Fibroblast of lung (primary cell): ENCODE data around the gene TRIM14. TPM values are rescaled to one million over a fixed set of nuclear protein-coding genes. Genes with fewer than 3 reads are reported as not detected.

Experiments used
- DNase-seq, 2 donors: peaks; one replicate each; pipeline versions ENCODE4 v3.0.0 to v3.0.0-alpha.2; 2010; ENCODE audit warnings: low read depth in 2 of 2
- H2AFZ ChIP-seq: 2 replicates; pipeline ENCODE4 v1.5.1; 2012; ENCODE audit warnings: low read length, control low read depth, inconsistent platforms
- H3K27ac ChIP-seq: 2 replicates; pipeline ENCODE4 v1.5.1; 2011; ENCODE audit warnings: low read length, control low read depth; ENCODE audit not compliant: insufficient read depth
- H3K27me3 ChIP-seq: 2 replicates; pipeline ENCODE4 v1.5.1; 2011; ENCODE audit warnings: mild to moderate bottlenecking, low read length; ENCODE audit not compliant: control insufficient read depth, insufficient read depth
- H3K36me3 ChIP-seq: 2 replicates; pipeline ENCODE4 v1.5.1; 2011; ENCODE audit warnings: low read length; ENCODE audit not compliant: control insufficient read depth, insufficient read depth
- H3K4me1 ChIP-seq: 2 replicates; pipeline ENCODE4 v1.5.1; 2011; ENCODE audit warnings: low read length; ENCODE audit not compliant: control insufficient read depth, insufficient read depth; ENCODE audit errors: extremely low read depth
- H3K4me2 ChIP-seq: 2 replicates; pipeline ENCODE4 v1.5.1; 2011; ENCODE audit warnings: low read length, control low read depth; ENCODE audit not compliant: insufficient read depth; ENCODE audit errors: extremely low read depth
- H3K4me3 ChIP-seq, 4 experiments: fragments of 200-600 bp in 1 of 4; sonication (generic) in 1 of 4; replicated peaks in 1 of 4; 2 replicates each; pipeline ENCODE4 v1.5.1; 2011 to 2016; ENCODE audit warnings: low read length in 4 of 4, low read depth in 3 of 4, mild to moderate bottlenecking in 3 of 4, control low read depth in 2 of 4, inconsistent platforms in 1 of 4, mixed read lengths in 1 of 4; ENCODE audit not compliant: insufficient read depth in 1 of 4; ENCODE audit errors: control extremely low read depth in 1 of 4
- H3K79me2 ChIP-seq: 2 replicates; pipeline ENCODE4 v1.5.1; 2012; ENCODE audit warnings: mild to moderate bottlenecking, low read length, inconsistent platforms; ENCODE audit not compliant: control insufficient read depth, insufficient read depth
- H3K9ac ChIP-seq: 2 replicates; pipeline ENCODE4 v1.5.1; 2011; ENCODE audit warnings: mild to moderate bottlenecking, low read length, control low read depth; ENCODE audit not compliant: insufficient read depth
- H3K9me3 ChIP-seq: 2 replicates; pipeline ENCODE4 v1.5.1; 2012; ENCODE audit warnings: low read depth, low read length; ENCODE audit not compliant: control insufficient read depth, insufficient read depth
- H4K20me1 ChIP-seq: 2 replicates; pipeline ENCODE4 v1.5.1; 2011; ENCODE audit warnings: low read length; ENCODE audit not compliant: control insufficient read depth, insufficient read depth; ENCODE audit errors: extremely low read depth
- CTCF ChIP-seq, 2 donors: IDR thresholded peaks in 1 of 2; conservative IDR thresholded peaks in 1 of 2; 1 replicate in 1 of 2; 2 replicates in 1 of 2; pipeline ENCODE4 v1.5.1; 2011 to 2012; ENCODE audit warnings: low read length in 2 of 2, control low read depth in 1 of 2, inconsistent platforms in 1 of 2, low read depth in 1 of 2, mild to moderate bottlenecking in 1 of 2
- EZH2 ChIP-seq: IDR thresholded peaks from 2 replicates; pipeline ENCODE4 v1.5.1; 2012; ENCODE audit warnings: low read length, control low read depth, mild to moderate bottlenecking; ENCODE audit errors: missing control alignments
- polyA plus RNA-seq, 2 donors: library from polyadenylated mRNA; depleted of rRNA in 1 of 2; stranded (reverse) in 1 of 2; unstranded in 1 of 2; fragments of >200 nt; gene quantifications; 2 replicates each; pipeline ENCODE4 v1.2.1, GENCODE V29; 2011 to 2012; ENCODE audit warnings: missing spikeins in 1 of 2
- total RNA-seq: library from RNA; depleted of rRNA; stranded (reverse); fragments of >200 nt; gene quantifications from 2 replicates; pipeline ENCODE4 v1.2.1, GENCODE V29; 2014

TRIM14 gene
- total and polyA plus RNA-seq, 2 donors (not counting 1 experiment from before 2014, with no cell fraction given), result 7.8 to 8.6 TPM

GRCh38 chr9:98109052-98109451 lies 10.0 kb downstream of the TRIM14 start:
- no peaks in the 10 kb centered on the region for H3K79me2 ChIP-seq
- H3K36me3 ChIP-seq, result no peaks in the 10 kb centered on the region
- H3K27me3 ChIP-seq, result no peaks in the 10 kb centered on the region
- no peak overlapping the region for H2AFZ ChIP-seq
- no peak overlapping the region for H3K27ac ChIP-seq
- no peak for DNase-seq
- no peaks in the 10 kb centered on the region for H3K9me3 ChIP-seq
- no peaks in the 10 kb centered on the region for H3K4me1 ChIP-seq
- no peak overlapping the region for H3K4me2 ChIP-seq
- no peaks in the 10 kb centered on the region for H4K20me1 ChIP-seq
- H3K9ac ChIP-seq, result no peak overlapping the region
- H3K4me3 ChIP-seq, result no peak overlapping the region
- TF ChIP-seq EZH2 (no peak), CTCF (conservative IDR thresholded peaks at IDR 0.05 in 1 of 2, IDR thresholded peaks at IDR 0.05 in 1 of 2; ENCODE audit: low read depth in 1 of 2, low read length in 2 of 2) (no peak)

DNA sequence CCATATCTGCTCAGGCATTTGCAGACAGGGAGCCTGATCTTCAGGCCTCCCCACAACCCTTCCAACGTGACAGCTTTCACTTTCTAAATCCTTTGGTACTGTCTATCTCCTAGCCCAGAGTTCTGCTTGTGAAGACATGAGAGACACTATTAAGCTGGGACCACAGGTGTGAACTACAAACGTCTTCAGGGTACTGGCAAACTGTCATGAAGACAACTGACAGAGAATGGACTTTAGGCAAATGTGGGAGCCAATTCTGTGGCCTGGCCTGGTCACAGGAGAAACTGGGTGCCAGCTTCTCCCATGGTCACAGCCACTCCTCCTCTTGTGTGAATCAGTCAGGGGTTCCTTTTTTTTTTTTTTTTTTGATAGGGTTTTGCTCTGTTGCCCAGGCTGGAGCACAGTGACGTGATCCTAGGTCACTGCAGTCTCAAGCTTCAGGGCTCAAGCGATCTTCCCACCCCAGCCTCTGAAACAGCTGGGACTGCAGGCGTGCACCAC lies 10.4 kb downstream of the TRIM14 start:
- H4K20me1 ChIP-seq, result no peaks in the 10 kb centered on the region
- no peak for DNase-seq
- no peak overlapping the region for H3K27ac ChIP-seq
- H3K4me3 ChIP-seq, result no peak overlapping the region
- H3K9me3 ChIP-seq, result no peaks in the 10 kb centered on the region
- no peaks in the 10 kb centered on the region for H3K79me2 ChIP-seq
- H3K36me3 ChIP-seq, result no peaks in the 10 kb centered on the region
- no peak for TF ChIP-seq CTCF (conservative IDR thresholded peaks at IDR 0.05 in 1 of 2, IDR thresholded peaks at IDR 0.05 in 1 of 2; ENCODE audit: low read depth in 1 of 2, low read length in 2 of 2)
- no peak for TF ChIP-seq EZH2
- H3K9ac ChIP-seq, result no peak overlapping the region
- H3K4me1 ChIP-seq, result no peaks in the 10 kb centered on the region
- no peak overlapping the region for H2AFZ ChIP-seq
- H3K27me3 ChIP-seq, result no peaks in the 10 kb centered on the region
- no peak overlapping the region for H3K4me2 ChIP-seq

- no peak for DNase-seq
- no peaks in the 10 kb centered on the region for H3K79me2 ChIP-seq
- H3K4me2 ChIP-seq, result no peak overlapping the region
- no peaks in the 10 kb centered on the region for H4K20me1 ChIP-seq
- no peak overlapping the region for H2AFZ ChIP-seq
- no peak overlapping the region for H3K4me3 ChIP-seq
- no peaks in the 10 kb centered on the region for H3K36me3 ChIP-seq
- no peaks in the 10 kb centered on the region for H3K9me3 ChIP-seq
- H3K27me3 ChIP-seq, result no peaks in the 10 kb centered on the region
- no peak overlapping the region for H3K27ac ChIP-seq
- no peak overlapping the region for H3K9ac ChIP-seq
- H3K4me1 ChIP-seq, result no peaks in the 10 kb centered on the region
- TF ChIP-seq CTCF (conservative IDR thresholded peaks at IDR 0.05 in 1 of 2, IDR thresholded peaks at IDR 0.05 in 1 of 2; ENCODE audit: low read depth in 1 of 2, low read length in 2 of 2), result no peak
- no peak for TF ChIP-seq EZH2
These were observed 11.1 kb downstream of the TRIM14 start for GRCh38 chr9:98107926-98108325.
